Fibroblast of lung (primary cell): Measurements from ENCODE around the gene U2AF1L4. TPM values are rescaled to one million over a fixed set of nuclear protein-coding genes. Genes with fewer than 3 reads are reported as not detected.

Experiments
- DNase-seq, 2 donors: peaks; one replicate each; pipeline versions ENCODE4 v3.0.0 to v3.0.0-alpha.2; 2010; ENCODE audit warnings: low read depth in 2 of 2
- H2AFZ ChIP-seq: 2 replicates; pipeline ENCODE4 v1.5.1; 2012; ENCODE audit warnings: low read length, control low read depth, inconsistent platforms
- H3K27ac ChIP-seq: 2 replicates; pipeline ENCODE4 v1.5.1; 2011; ENCODE audit warnings: low read length, control low read depth; ENCODE audit not compliant: insufficient read depth
- H3K27me3 ChIP-seq: 2 replicates; pipeline ENCODE4 v1.5.1; 2011; ENCODE audit warnings: mild to moderate bottlenecking, low read length; ENCODE audit not compliant: control insufficient read depth, insufficient read depth
- H3K36me3 ChIP-seq: 2 replicates; pipeline ENCODE4 v1.5.1; 2011; ENCODE audit warnings: low read length; ENCODE audit not compliant: control insufficient read depth, insufficient read depth
- H3K4me1 ChIP-seq: 2 replicates; pipeline ENCODE4 v1.5.1; 2011; ENCODE audit warnings: low read length; ENCODE audit not compliant: control insufficient read depth, insufficient read depth; ENCODE audit errors: extremely low read depth
- H3K4me2 ChIP-seq: 2 replicates; pipeline ENCODE4 v1.5.1; 2011; ENCODE audit warnings: low read length, control low read depth; ENCODE audit not compliant: insufficient read depth; ENCODE audit errors: extremely low read depth
- H3K4me3 ChIP-seq, 4 experiments: fragments of 200-600 bp in 1 of 4; sonication (generic) in 1 of 4; replicated peaks in 1 of 4; 2 replicates each; pipeline ENCODE4 v1.5.1; 2011 to 2016; ENCODE audit warnings: low read length in 4 of 4, low read depth in 3 of 4, mild to moderate bottlenecking in 3 of 4, control low read depth in 2 of 4, inconsistent platforms in 1 of 4, mixed read lengths in 1 of 4; ENCODE audit not compliant: insufficient read depth in 1 of 4; ENCODE audit errors: control extremely low read depth in 1 of 4
- H3K79me2 ChIP-seq: 2 replicates; pipeline ENCODE4 v1.5.1; 2012; ENCODE audit warnings: mild to moderate bottlenecking, low read length, inconsistent platforms; ENCODE audit not compliant: control insufficient read depth, insufficient read depth
- H3K9ac ChIP-seq: 2 replicates; pipeline ENCODE4 v1.5.1; 2011; ENCODE audit warnings: mild to moderate bottlenecking, low read length, control low read depth; ENCODE audit not compliant: insufficient read depth
- H3K9me3 ChIP-seq: 2 replicates; pipeline ENCODE4 v1.5.1; 2012; ENCODE audit warnings: low read depth, low read length; ENCODE audit not compliant: control insufficient read depth, insufficient read depth
- H4K20me1 ChIP-seq: 2 replicates; pipeline ENCODE4 v1.5.1; 2011; ENCODE audit warnings: low read length; ENCODE audit not compliant: control insufficient read depth, insufficient read depth; ENCODE audit errors: extremely low read depth
- EZH2 ChIP-seq: IDR thresholded peaks from 2 replicates; pipeline ENCODE4 v1.5.1; 2012; ENCODE audit warnings: low read length, control low read depth, mild to moderate bottlenecking; ENCODE audit errors: missing control alignments
- polyA plus RNA-seq, 2 donors: library from polyadenylated mRNA; depleted of rRNA in 1 of 2; stranded (reverse) in 1 of 2; unstranded in 1 of 2; fragments of >200 nt; gene quantifications; 2 replicates each; pipeline ENCODE4 v1.2.1, GENCODE V29; 2011 to 2012; ENCODE audit warnings: missing spikeins in 1 of 2
- total RNA-seq: library from RNA; depleted of rRNA; stranded (reverse); fragments of >200 nt; gene quantifications from 2 replicates; pipeline ENCODE4 v1.2.1, GENCODE V29; 2014
- TF ChIP-seq, protein P1 (sequence below), 2 donors: IDR thresholded peaks in 1 of 2; conservative IDR thresholded peaks in 1 of 2; 1 replicate in 1 of 2; 2 replicates in 1 of 2; pipeline ENCODE4 v1.5.1; 2011 to 2012; ENCODE audit warnings: low read length in 2 of 2, control low read depth in 1 of 2, inconsistent platforms in 1 of 2, low read depth in 1 of 2, mild to moderate bottlenecking in 1 of 2

The U2AF1L4 gene
- total and polyA plus RNA-seq, 2 donors (not counting 1 experiment from before 2014, with no cell fraction given) = 9.1 to 11.9 TPM

DNA sequence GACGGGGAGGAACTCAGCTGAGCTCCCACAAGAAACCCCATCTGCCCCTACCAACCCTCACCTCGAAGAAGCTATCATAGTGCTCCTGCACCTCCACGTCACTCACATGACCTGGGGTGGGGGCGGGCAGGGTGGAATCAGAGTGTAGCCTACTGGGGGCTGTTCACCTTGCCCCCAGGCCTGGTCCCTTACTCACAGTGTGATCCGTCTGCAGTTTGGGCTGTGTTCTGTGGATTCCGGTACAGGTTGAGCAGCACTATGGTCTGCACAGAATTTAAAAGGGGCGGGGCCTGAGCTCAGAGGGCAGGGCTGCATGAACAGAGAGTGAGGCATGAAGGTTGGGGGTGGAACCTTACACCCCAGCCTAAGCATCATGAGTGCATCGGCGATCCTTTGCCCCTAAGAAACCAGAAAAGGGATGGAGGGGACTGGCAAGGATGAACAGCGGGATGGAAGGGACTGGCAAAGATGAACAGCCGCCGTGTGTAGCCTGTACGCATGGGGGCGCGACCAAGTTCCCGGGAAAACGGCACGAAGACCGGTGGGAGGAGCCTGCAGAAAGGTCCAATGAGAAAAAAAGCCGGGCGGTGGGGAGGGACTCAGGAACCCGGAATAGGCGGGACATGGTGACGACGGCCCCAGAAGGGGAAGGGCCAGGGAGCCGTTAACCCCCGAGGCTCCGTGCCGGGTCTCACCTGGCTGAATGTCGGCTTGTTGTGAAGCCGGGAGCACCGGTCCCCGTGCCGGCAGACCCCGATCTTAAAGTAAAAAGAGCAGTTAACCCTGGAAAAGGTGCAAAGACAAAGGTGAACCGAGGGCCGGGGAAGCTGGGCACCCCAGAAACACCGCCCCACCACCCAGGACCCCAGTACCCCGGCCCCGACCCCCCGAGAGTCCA, 539 bp downstream of the U2AF1L4 start:
- H3K4me2 ChIP-seq = peak overlapping the region; percentile 89
- peak overlapping the region; percentile 73 for H2AFZ ChIP-seq
- H3K9me3 ChIP-seq = no peaks in the 10 kb centered on the region
- peak overlapping the region; percentile 95 for H3K27ac ChIP-seq
- peak overlapping the region; percentile 94 for H3K9ac ChIP-seq
- peaks cover 16% of the 10 kb centered on the region for H3K79me2 ChIP-seq
- TF ChIP-seq, protein P1, sequence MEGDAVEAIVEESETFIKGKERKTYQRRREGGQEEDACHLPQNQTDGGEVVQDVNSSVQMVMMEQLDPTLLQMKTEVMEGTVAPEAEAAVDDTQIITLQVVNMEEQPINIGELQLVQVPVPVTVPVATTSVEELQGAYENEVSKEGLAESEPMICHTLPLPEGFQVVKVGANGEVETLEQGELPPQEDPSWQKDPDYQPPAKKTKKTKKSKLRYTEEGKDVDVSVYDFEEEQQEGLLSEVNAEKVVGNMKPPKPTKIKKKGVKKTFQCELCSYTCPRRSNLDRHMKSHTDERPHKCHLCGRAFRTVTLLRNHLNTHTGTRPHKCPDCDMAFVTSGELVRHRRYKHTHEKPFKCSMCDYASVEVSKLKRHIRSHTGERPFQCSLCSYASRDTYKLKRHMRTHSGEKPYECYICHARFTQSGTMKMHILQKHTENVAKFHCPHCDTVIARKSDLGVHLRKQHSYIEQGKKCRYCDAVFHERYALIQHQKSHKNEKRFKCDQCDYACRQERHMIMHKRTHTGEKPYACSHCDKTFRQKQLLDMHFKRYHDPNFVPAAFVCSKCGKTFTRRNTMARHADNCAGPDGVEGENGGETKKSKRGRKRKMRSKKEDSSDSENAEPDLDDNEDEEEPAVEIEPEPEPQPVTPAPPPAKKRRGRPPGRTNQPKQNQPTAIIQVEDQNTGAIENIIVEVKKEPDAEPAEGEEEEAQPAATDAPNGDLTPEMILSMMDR (conservative IDR thresholded peaks at IDR 0.05 in 1 of 2, IDR thresholded peaks at IDR 0.05 in 1 of 2; ENCODE audit: low read depth in 1 of 2, low read length in 2 of 2) = peak; percentile 44 to 52
- no peak for TF ChIP-seq EZH2
- peak; percentile 92 to 96 for DNase-seq
- H4K20me1 ChIP-seq = no peaks in the 10 kb centered on the region
- H3K27me3 ChIP-seq = no peaks in the 10 kb centered on the region
- peak overlapping the region; percentile 60 to 91 (median 78) for H3K4me3 ChIP-seq
- peaks cover 12% of the 10 kb centered on the region for H3K4me1 ChIP-seq
- H3K36me3 ChIP-seq = no peaks in the 10 kb centered on the region

DNA sequence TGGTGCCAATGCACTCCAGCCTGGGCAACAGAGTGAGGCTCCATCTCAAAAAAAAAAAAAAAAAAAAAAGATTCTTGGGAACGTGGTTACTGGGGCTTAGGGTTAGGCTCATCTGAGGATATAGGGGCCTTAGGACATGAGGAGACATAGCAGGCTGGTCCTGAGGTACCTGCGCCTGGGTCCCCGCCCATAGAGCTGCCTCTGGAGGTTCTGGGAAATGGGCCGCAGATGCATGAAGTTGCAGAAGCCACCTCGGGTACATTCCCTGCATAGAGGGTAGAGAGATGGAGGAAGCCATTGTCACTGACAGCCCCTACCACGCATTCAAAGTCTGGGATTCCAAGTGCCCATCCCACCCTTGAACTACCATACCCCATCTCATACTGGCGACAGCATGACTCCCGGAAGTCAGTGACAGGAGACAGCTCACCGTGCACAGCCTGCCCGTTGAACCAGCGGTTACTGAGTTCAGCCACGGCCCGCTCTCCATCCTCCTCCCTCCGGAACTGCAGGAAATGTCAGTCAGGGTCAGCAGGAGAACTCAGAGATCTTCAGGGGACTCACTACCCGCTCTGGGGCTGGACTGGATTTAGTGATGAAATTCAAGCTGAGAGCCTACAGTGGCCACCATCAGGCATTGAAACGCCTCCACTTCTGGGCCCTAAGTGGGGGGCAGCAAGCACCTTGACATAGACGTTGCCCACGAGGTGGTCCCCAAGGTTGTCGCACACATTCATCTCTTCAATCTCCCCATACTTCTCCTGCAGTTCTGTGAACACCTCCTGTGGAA, 1.4 kb downstream of the U2AF1L4 start:
- H3K4me1 ChIP-seq = peaks cover 12% of the 10 kb centered on the region
- no peak overlapping the region for H2AFZ ChIP-seq
- peak overlapping the region; percentile 89 for H3K4me2 ChIP-seq
- no peak overlapping the region for H3K27ac ChIP-seq
- peaks cover 12% of the 10 kb centered on the region for H3K79me2 ChIP-seq
- no peak overlapping the region for H3K9ac ChIP-seq
- no peaks in the 10 kb centered on the region for H3K27me3 ChIP-seq
- H4K20me1 ChIP-seq = no peaks in the 10 kb centered on the region
- H3K9me3 ChIP-seq = no peaks in the 10 kb centered on the region
- peak overlapping the region in 1 of 4 experiments; percentile 51 for H3K4me3 ChIP-seq
- no peak for DNase-seq
- no peak for TF ChIP-seq EZH2
- TF ChIP-seq, protein P1 (conservative IDR thresholded peaks at IDR 0.05 in 1 of 2, IDR thresholded peaks at IDR 0.05 in 1 of 2; ENCODE audit: low read depth in 1 of 2, low read length in 2 of 2) = no peak
- no peaks in the 10 kb centered on the region for H3K36me3 ChIP-seq

DNA sequence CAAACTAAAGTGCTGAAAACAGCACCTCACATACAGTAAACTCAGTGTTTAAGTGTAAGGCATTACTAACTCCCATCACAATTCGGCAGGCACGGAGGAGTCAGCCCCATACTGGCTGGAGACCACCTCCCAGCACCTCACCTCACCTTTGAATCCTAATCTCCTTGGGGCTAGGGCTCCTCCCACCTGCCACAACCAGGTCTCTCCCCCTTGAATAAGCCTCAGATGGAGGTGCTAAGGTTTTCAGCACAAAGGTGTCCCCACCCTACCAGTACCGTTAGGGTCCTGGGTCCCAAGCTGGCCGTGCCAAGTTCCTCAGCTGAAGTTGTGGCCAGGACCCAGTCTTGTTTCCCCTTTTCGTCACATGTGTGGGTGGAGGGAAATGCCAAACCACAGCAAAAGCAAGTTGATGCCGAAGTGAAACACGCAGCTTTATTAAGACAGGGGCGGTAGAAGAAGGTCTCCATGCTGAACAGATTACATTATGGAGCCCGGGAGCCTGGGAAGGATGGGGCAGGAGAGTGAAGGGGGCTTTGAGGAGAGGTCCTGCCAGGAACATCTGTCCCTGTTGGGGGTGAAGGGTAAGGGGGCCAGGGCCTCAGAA, 3.0 kb downstream of the U2AF1L4 start, which contains the start of gene IGFLR1:
IGFLR1 (minus strand) TSS at position 332 of the 604 bp plus-strand sequence. CDS start 1,272 bp downstream, outside the sequence.
- Histone ChIP-seq H3K79me2 (peaks cover 9% of the 10 kb centered on the region), H3K4me2 (no peak within 1 kb of the TSS)
- TF ChIP-seq, protein P1 (conservative IDR thresholded peaks at IDR 0.05 in 1 of 2, IDR thresholded peaks at IDR 0.05 in 1 of 2; ENCODE audit: low read depth in 1 of 2, low read length in 2 of 2) = no peak
- TF ChIP-seq EZH2 = no peak

More for the DNA sequence above, 3.0 kb downstream of the U2AF1L4 start, which contains the start of gene IGFLR1:
- no peaks in the 10 kb centered on the region for H4K20me1 ChIP-seq
- no peak for DNase-seq
- H3K27ac ChIP-seq = peak within 1 kb of the TSS; percentile 59
- H3K9ac ChIP-seq = no peak within 1 kb of the TSS
- no peaks in the 10 kb centered on the region for H3K9me3 ChIP-seq
- H3K4me3 ChIP-seq = peak within 1 kb of the TSS in 1 of 4 experiments; percentile 64
- H3K36me3 ChIP-seq = peaks cover 9% of the 10 kb centered on the region
- no peak within 1 kb of the TSS for H2AFZ ChIP-seq
- H3K27me3 ChIP-seq = no peaks in the 10 kb centered on the region
- H3K4me1 ChIP-seq = peaks cover 12% of the 10 kb centered on the region
